CD14-positive monocyte (primary cell): ENCODE results near the gene OR10P1. TPM values are rescaled to one million over a fixed set of nuclear protein-coding genes. Genes with fewer than 3 reads are reported as not detected.

Experiments used
- DNase-seq, 3 donors: peaks; one replicate each; pipeline ENCODE4 v3.0.0-alpha.2; 2011 to 2022
- H2AFZ ChIP-seq: 2 replicates; pipeline ENCODE4 v1.6.0; 2012; ENCODE audit warnings: mild to moderate bottlenecking, low read depth, low read length, inconsistent platforms; ENCODE audit not compliant: insufficient read depth, poor library complexity, severe bottlenecking
- H3K27ac ChIP-seq, 2 donors: 1 replicate in 1 of 2; 2 replicates in 1 of 2; pipeline ENCODE4 v1.5.1; 2012 to 2013; ENCODE audit warnings: low read length in 2 of 2, control low read depth in 1 of 2, inconsistent platforms in 1 of 2, low read depth in 1 of 2, mild to moderate bottlenecking in 1 of 2
- H3K27me3 ChIP-seq, 2 donors: one replicate each; pipeline versions ENCODE4 v1.6.0 to v1.6.1; 2011 to 2013; ENCODE audit warnings: low read length in 2 of 2; ENCODE audit not compliant: control insufficient read depth in 2 of 2, insufficient read depth in 2 of 2
- H3K36me3 ChIP-seq, 2 donors: replicated peaks in 1 of 2; 1 replicate in 1 of 2; 2 replicates in 1 of 2; pipeline versions ENCODE4 v1.5.1 to v1.6.1; 2012 to 2013; ENCODE audit warnings: low read length in 2 of 2, control low read depth in 1 of 2, inconsistent platforms in 1 of 2, mild to moderate bottlenecking in 1 of 2; ENCODE audit not compliant: insufficient read depth in 2 of 2, control insufficient read depth in 1 of 2
- H3K4me1 ChIP-seq, 2 donors: 1 replicate in 1 of 2; 2 replicates in 1 of 2; pipeline versions ENCODE4 v1.5.1 to v1.6.1; 2012 to 2013; ENCODE audit warnings: low read length in 2 of 2, control low read depth in 1 of 2, inconsistent platforms in 1 of 2, mild to moderate bottlenecking in 1 of 2, moderate library complexity in 1 of 2; ENCODE audit not compliant: insufficient read depth in 2 of 2, control insufficient read depth in 1 of 2
- H3K4me2 ChIP-seq: replicated peaks from 2 replicates; pipeline ENCODE3; 2012; ENCODE audit warnings: low read length, moderate library complexity, mild to moderate bottlenecking; ENCODE audit not compliant: poor library complexity, severe bottlenecking; ENCODE audit errors: extremely low read depth
- H3K4me3 ChIP-seq, 3 experiments: fragments of 200-600 bp in 1 of 3; sonication (generic) in 1 of 3; replicated peaks in 1 of 3; 1 replicate in 2 of 3; 2 replicates in 1 of 3; pipeline ENCODE4 v1.5.1; 2011 to 2013; ENCODE audit warnings: low read length in 3 of 3, mild to moderate bottlenecking in 3 of 3, control low read depth in 2 of 3, low read depth in 2 of 3, inconsistent platforms in 1 of 3, moderate library complexity in 1 of 3
- H3K79me2 ChIP-seq: 2 replicates; pipeline ENCODE4 v1.6.0; 2012; ENCODE audit warnings: mild to moderate bottlenecking, control low read depth, inconsistent platforms, low read length, moderate library complexity; ENCODE audit not compliant: insufficient read depth
- H3K9ac ChIP-seq: 2 replicates; pipeline ENCODE4 v1.6.0; 2017; ENCODE audit warnings: low read length, mild to moderate bottlenecking; ENCODE audit not compliant: insufficient read depth, poor library complexity, severe bottlenecking
- H3K9me3 ChIP-seq, 2 donors: replicated peaks in 1 of 2; 1 replicate in 1 of 2; 2 replicates in 1 of 2; pipeline versions ENCODE4 v1.5.1 to v1.6.1; 2012 to 2013; ENCODE audit warnings: low read length in 2 of 2, control low read depth in 1 of 2; ENCODE audit not compliant: control insufficient read depth in 1 of 2, insufficient read depth in 1 of 2
- H4K20me1 ChIP-seq: 2 replicates; pipeline ENCODE4 v1.6.0; 2012; ENCODE audit warnings: mild to moderate bottlenecking, low read length, control low read depth, moderate library complexity; ENCODE audit not compliant: insufficient read depth
- H3K27ac Mint-ChIP-seq, 7 donors: one replicate each; pipeline ENCODE4 v1.8.0; 2020; ENCODE audit warnings: mild to moderate bottlenecking in 7 of 7, mixed read lengths in 7 of 7, moderate library complexity in 6 of 7, inconsistent platforms in 2 of 7
- H3K27me3 Mint-ChIP-seq, 3 donors: one replicate each; pipeline ENCODE4 v1.8.0; 2021 to 2022; ENCODE audit warnings: low read depth in 3 of 3, mild to moderate bottlenecking in 3 of 3, mixed read lengths in 3 of 3, moderate library complexity in 3 of 3, inconsistent platforms in 1 of 3
- H3K36me3 Mint-ChIP-seq, 2 donors: one replicate each; pipeline ENCODE4 v1.8.0; 2020; ENCODE audit warnings: mixed read lengths in 2 of 2, inconsistent platforms in 1 of 2, mild to moderate bottlenecking in 1 of 2
- H3K4me1 Mint-ChIP-seq: one replicate; pipeline ENCODE4 v1.8.0; 2020; ENCODE audit warnings: mild to moderate bottlenecking, mixed read lengths
- H3K4me3 Mint-ChIP-seq, 2 donors: one replicate each; pipeline ENCODE4 v1.8.0; 2020; ENCODE audit warnings: mild to moderate bottlenecking in 2 of 2, mixed read lengths in 2 of 2, moderate library complexity in 1 of 2
- H3K9me3 Mint-ChIP-seq, 7 donors: one replicate each; pipeline ENCODE4 v1.8.0; 2020 to 2022; ENCODE audit warnings: mixed read lengths in 7 of 7, mild to moderate bottlenecking in 6 of 7, moderate library complexity in 6 of 7, inconsistent platforms in 2 of 7
- WGBS: methylation state at CpG from one replicate; pipeline ENCODE4 v1.1.5; 2013; ENCODE audit warnings: missing lambda C conversion rate; ENCODE audit not compliant: insufficient coverage; 5-methylcytosine and 5-hydroxymethylcytosine counted together
- intact Hi-C, 2 donors: fragments of 100-400 bp; cut with micrococcal nuclease; formaldehyde crosslinking; loops; one replicate each; pipeline versions ENCODE4 v1.15.0 to v1.15.1; 2023
- polyA plus RNA-seq, 3 donors: library from polyadenylated mRNA; depleted of rRNA in 1 of 3; unstranded in 2 of 3; stranded (reverse) in 1 of 3; fragments of 300-500 nt in 2 of 3; fragments of >200 nt in 1 of 3; fragmentation: Illumina TruSeq in 2 of 3; gene quantifications; 1 replicate in 2 of 3; 2 replicates in 1 of 3; pipeline ENCODE4 v1.2.3, GENCODE V29; 2012 to 2021
- TF ChIP-seq, protein P1 (sequence below): fragments of 200-600 bp; IDR thresholded peaks from one replicate; pipeline ENCODE4 v1.8.0; 2022; ENCODE audit warnings: antibody characterized with exemption, mild to moderate bottlenecking

The OR10P1 gene
- polyA plus RNA-seq, 3 donors = not detected

DNA sequence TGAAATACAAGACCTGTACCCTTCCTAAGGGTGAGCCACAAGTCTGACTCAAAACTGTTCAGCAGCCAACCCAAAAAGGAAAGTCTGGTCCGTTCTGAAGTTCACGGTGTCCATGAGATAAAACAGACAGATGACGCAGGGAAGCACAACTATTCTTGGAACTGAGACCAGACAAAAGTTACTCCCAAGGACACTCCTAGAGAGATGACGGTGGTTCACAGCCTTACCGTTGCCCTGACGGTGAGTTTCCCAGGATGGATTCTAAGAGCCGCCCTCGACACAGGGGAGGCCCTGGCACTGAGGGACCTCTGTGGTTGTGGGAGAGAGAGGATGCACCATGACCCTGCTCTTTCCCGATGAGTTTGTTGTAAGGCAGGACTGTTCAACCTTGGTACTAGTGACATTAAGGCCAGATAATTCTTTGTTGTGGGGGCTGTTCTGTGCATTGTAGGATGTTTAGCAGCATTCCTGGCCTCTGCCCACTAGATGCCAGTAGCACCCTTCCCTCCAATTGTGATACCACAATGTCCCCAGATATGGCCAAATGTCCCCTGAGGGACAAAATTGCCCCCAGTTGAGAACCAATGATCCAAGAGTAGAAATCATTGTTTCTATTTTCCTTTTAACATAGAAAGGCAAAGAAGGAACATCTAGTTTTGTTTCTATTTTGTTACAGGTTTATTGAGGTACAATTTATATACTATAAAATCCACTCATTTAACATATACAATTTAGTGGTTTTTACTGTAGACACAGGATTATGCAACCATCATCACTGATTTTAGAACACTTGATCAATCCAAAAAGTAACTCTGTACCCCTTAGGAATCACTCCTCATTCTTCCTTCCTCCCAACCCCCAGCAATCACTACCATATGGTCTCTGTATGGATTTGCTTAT, 23.0 kb downstream of the OR10P1 start:
- 92% methylated on average over 5 of the region's 9 CpGs for WGBS
- no peak overlapping the region for H3K4me3 ChIP-seq
- H3K9me3 ChIP-seq = no peaks in the 10 kb centered on the region
- Mint-ChIP-seq H3K4me1 (peaks cover 29% of the 10 kb centered on the region), H3K4me3 (no peak overlapping the region), H3K27ac (no peak overlapping the region), H3K9me3 (peaks cover 0 to 3% (median 0%) of the 10 kb centered on the region in 7 donors), H3K27me3 (peaks cover 0 to 2% (median 0%) of the 10 kb centered on the region in 3 donors), H3K36me3 (no peaks in the 10 kb centered on the region)
- H3K27ac ChIP-seq = no peak overlapping the region
- H3K36me3 ChIP-seq = no peaks in the 10 kb centered on the region
- H2AFZ ChIP-seq = no peak overlapping the region
- peak in 2 of 3 donors; percentile 33 to 37 for DNase-seq
- intact Hi-C loops = loop anchor here (5.0 kb wide), 4 partner anchors 37 to 63 kb away; partner anchors contain the start of genes ITGA7 (in 1 of the 2) and RDH5 (in 1 of the 2)
- H3K4me2 ChIP-seq = no peak overlapping the region
- peaks cover 3 to 7% of the 10 kb centered on the region in 2 donors for H3K4me1 ChIP-seq
- TF ChIP-seq, protein P1, sequence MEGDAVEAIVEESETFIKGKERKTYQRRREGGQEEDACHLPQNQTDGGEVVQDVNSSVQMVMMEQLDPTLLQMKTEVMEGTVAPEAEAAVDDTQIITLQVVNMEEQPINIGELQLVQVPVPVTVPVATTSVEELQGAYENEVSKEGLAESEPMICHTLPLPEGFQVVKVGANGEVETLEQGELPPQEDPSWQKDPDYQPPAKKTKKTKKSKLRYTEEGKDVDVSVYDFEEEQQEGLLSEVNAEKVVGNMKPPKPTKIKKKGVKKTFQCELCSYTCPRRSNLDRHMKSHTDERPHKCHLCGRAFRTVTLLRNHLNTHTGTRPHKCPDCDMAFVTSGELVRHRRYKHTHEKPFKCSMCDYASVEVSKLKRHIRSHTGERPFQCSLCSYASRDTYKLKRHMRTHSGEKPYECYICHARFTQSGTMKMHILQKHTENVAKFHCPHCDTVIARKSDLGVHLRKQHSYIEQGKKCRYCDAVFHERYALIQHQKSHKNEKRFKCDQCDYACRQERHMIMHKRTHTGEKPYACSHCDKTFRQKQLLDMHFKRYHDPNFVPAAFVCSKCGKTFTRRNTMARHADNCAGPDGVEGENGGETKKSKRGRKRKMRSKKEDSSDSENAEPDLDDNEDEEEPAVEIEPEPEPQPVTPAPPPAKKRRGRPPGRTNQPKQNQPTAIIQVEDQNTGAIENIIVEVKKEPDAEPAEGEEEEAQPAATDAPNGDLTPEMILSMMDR = peak; percentile 42
- H4K20me1 ChIP-seq = no peaks in the 10 kb centered on the region
- no peak overlapping the region for H3K9ac ChIP-seq
- no peaks in the 10 kb centered on the region for H3K79me2 ChIP-seq
- no peaks in the 10 kb centered on the region for H3K27me3 ChIP-seq

GRCh38 chr12:55663391-55663790, 26.7 kb downstream of the OR10P1 start:
- Histone ChIP-seq H3K9ac (no peak overlapping the region), H3K27me3 (no peaks in the 10 kb centered on the region), H4K20me1 (no peaks in the 10 kb centered on the region), H3K4me2 (no peak overlapping the region), H3K4me1 (peaks cover 16 to 26% of the 10 kb centered on the region in 2 donors), H3K9me3 (no peaks in the 10 kb centered on the region), H3K36me3 (no peaks in the 10 kb centered on the region), H2AFZ (peak overlapping the region; percentile 14), H3K79me2 (no peaks in the 10 kb centered on the region), H3K27ac (no peak overlapping the region), H3K4me3 (no peak overlapping the region)
- intact Hi-C loops = loop anchor here in 1 of 2 donors (5.0 kb wide), 1 partner anchor 44 kb away; the partner anchor contains the start of gene ITGA7
- Mint-ChIP-seq H3K27ac (no peak overlapping the region), H3K9me3 (peaks cover 0 to 3% (median 0%) of the 10 kb centered on the region in 7 donors), H3K27me3 (peaks cover 0 to 5% (median 0%) of the 10 kb centered on the region in 3 donors), H3K4me1 (peaks cover 25% of the 10 kb centered on the region), H3K36me3 (no peaks in the 10 kb centered on the region), H3K4me3 (no peak overlapping the region)
- no CpG with 5 or more reads among the region's 1 CpG for WGBS
- DNase-seq = no peak
- TF ChIP-seq, protein P1 = no peak
